SIG-M5 (cell line): ENCODE data around the gene SRPRB.
"Not testable (repeated sequence)": the region's sequence is repeated elsewhere in the genome, so short reads cannot be mapped to it uniquely, and the experiment has no call there.

Experiments
- DNase-seq: peaks from one replicate; lab custom pipeline; 2025; lab: John Stamatoyannopoulos, UW

The SRPRB gene

GRCh38 chr3:133777807-133778568 is 27.6 kb upstream of the SRPRB start:
- DNase-seq: no peak

- no peak for DNase-seq
These were observed 25.9 kb upstream of the SRPRB start for GRCh38 chr3:133779626-133780203.

- not testable (repeated sequence) for DNase-seq
These were observed 24.9 kb upstream of the SRPRB start for GRCh38 chr3:133780756-133781155.

- DNase-seq: no peak
These were observed 24.0 kb upstream of the SRPRB start for GRCh38 chr3:133781570-133781969.

- DNase-seq: no peak
These were observed 23.2 kb upstream of the SRPRB start for GRCh38 chr3:133782454-133782853.

- DNase-seq: no peak
These were observed 21.9 kb upstream of the SRPRB start for GRCh38 chr3:133783762-133784161.

GRCh38 chr3:133788024-133788423 is 17.6 kb upstream of the SRPRB start:
- DNase-seq: no peak

GRCh38 chr3:133792171-133792763 is 13.3 kb upstream of the SRPRB start:
- no peak for DNase-seq

- no peak for DNase-seq
These were observed 8.1 kb upstream of the SRPRB start for GRCh38 chr3:133797396-133798105.

GRCh38 chr3:133799794-133800585 is 5.6 kb upstream of the SRPRB start:
- DNase-seq: peak; percentile 18

- DNase-seq: no peak
These were observed 2.1 kb upstream of the SRPRB start for GRCh38 chr3:133803469-133803868.

GRCh38 chr3:133804896-133805295 is 719 bp upstream of the SRPRB start:
- DNase-seq: no peak

GRCh38 chr3:133805384-133805701 is 272 bp upstream of the SRPRB start:
- DNase-seq: no peak

GRCh38 chr3:133812872-133813271 is 7.3 kb downstream of the SRPRB start:
- no peak for DNase-seq

GRCh38 chr3:133815386-133815785 is 9.8 kb downstream of the SRPRB start:
- no peak for DNase-seq

GRCh38 chr3:133820129-133820528 is 14.5 kb downstream of the SRPRB start:
- no peak for DNase-seq

GRCh38 chr3:133820889-133821675 is 15.5 kb downstream of the SRPRB start:
- no peak for DNase-seq

GRCh38 chr3:133821767-133822638 is 16.4 kb downstream of the SRPRB start:
- DNase-seq: no peak

GRCh38 chr3:133824961-133825485 is 19.4 kb downstream of the SRPRB start:
- no peak for DNase-seq
